HG02588 (cell line): ENCODE data around the gene NUDC.
"Not testable (repeated sequence)": the region's sequence is repeated elsewhere in the genome, so short reads cannot be mapped to it uniquely, and the experiment has no call there.

Source experiments
- ATAC-seq: cut with Tn5 transposase; IDR thresholded peaks from one replicate; pipeline ENCODE4 v1.9.1; 2021; ENCODE audit warnings: mild to moderate bottlenecking, moderate library complexity; ENCODE audit not compliant: unreplicated experiment

NUDC gene

GRCh38 chr1:26921540-26922430 lies at the start of gene NUDC:
Gene NUDC, plus strand, starts transcription at chr1:26921743. Its CDS starts 106 bp downstream, at chr1:26921849.
- ATAC-seq: peak; percentile 91

- ATAC-seq: not testable (repeated sequence)
These were observed 48.4 kb upstream of the NUDC start for GRCh38 chr1:26873097-26873496.

GRCh38 chr1:26874896-26875295 lies 46.6 kb upstream of the NUDC start:
- ATAC-seq: no peak

GRCh38 chr1:26877326-26877725 lies 44.2 kb upstream of the NUDC start:
- ATAC-seq: no peak

GRCh38 chr1:26879793-26880192 lies 41.8 kb upstream of the NUDC start:
- no peak for ATAC-seq

- ATAC-seq: not testable (repeated sequence)
These were observed 39.9 kb upstream of the NUDC start for GRCh38 chr1:26881611-26882010.

GRCh38 chr1:26882696-26883463 lies 38.7 kb upstream of the NUDC start:
- ATAC-seq: no peak

GRCh38 chr1:26887125-26887524 lies 34.4 kb upstream of the NUDC start:
- ATAC-seq: no peak

- ATAC-seq: no peak
These were observed 33.3 kb upstream of the NUDC start for GRCh38 chr1:26888231-26888630.

- ATAC-seq: peak; percentile 72
These were observed 31.7 kb upstream of the NUDC start, which contains the start of gene GPN2 for GRCh38 chr1:26889551-26890466. Gene GPN2, minus strand, starts transcription at chr1:26890283. Its CDS starts 187 bp downstream, at chr1:26890096.

- ATAC-seq: peak; percentile 24
These were observed 31.1 kb upstream of the NUDC start for GRCh38 chr1:26890467-26890796.

- no peak for ATAC-seq
These were observed 27.3 kb upstream of the NUDC start for GRCh38 chr1:26894263-26894662.

- ATAC-seq: no peak
These were observed 24.2 kb upstream of the NUDC start for GRCh38 chr1:26897351-26897750.

- ATAC-seq: peak; percentile 60
These were observed 21.3 kb upstream of the NUDC start, which contains the start of gene GPATCH3 for GRCh38 chr1:26900001-26900814. Gene GPATCH3, minus strand, starts transcription at chr1:26900467. Its CDS starts 25 bp downstream, at chr1:26900442.

GRCh38 chr1:26900815-26901511 lies 20.6 kb upstream of the NUDC start:
- no peak for ATAC-seq

- no peak for ATAC-seq
These were observed 14.2 kb upstream of the NUDC start for GRCh38 chr1:26907071-26907917.

GRCh38 chr1:26909951-26910342 lies 11.6 kb upstream of the NUDC start:
- ATAC-seq: no peak
